ENCODE measurements around the gene SCGB3A1.

Gene SCGB3A1, protein sequence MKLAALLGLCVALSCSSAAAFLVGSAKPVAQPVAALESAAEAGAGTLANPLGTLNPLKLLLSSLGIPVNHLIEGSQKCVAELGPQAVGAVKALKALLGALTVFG

DNA sequence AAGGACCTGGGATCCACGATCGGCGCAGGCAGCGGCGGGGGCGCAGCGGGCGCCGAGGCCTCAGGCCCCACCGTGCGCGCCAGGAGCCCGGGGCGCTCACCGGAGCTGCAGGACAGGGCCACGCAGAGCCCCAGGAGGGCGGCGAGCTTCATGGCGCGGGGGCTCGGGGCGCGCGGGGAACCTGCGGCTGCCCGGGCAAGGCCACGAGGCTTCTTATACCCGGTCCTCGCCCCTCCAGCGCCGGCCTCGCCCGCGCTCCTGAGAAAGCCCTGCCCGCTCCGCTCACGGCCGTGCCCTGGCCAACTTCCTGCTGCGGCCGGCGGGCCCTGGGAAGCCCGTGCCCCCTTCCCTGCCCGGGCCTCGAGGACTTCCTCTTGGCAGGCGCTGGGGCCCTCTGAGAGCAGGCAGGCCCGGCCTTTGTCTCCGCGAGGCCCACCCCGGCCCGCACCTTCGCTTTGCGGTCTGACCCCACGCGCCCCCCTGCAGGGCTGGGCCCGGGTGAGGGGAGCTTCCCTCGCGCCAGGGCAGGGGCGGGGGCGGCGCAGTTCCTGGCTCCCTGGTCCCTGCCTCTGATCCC, at the start of gene SCGB3A1:
Gene SCGB3A1, minus strand, starts transcription at position 189 of the 577 bp plus-strand sequence. Its CDS starts 37 bp downstream, at position 152.
- TF ChIP-seq, protein P1, sequence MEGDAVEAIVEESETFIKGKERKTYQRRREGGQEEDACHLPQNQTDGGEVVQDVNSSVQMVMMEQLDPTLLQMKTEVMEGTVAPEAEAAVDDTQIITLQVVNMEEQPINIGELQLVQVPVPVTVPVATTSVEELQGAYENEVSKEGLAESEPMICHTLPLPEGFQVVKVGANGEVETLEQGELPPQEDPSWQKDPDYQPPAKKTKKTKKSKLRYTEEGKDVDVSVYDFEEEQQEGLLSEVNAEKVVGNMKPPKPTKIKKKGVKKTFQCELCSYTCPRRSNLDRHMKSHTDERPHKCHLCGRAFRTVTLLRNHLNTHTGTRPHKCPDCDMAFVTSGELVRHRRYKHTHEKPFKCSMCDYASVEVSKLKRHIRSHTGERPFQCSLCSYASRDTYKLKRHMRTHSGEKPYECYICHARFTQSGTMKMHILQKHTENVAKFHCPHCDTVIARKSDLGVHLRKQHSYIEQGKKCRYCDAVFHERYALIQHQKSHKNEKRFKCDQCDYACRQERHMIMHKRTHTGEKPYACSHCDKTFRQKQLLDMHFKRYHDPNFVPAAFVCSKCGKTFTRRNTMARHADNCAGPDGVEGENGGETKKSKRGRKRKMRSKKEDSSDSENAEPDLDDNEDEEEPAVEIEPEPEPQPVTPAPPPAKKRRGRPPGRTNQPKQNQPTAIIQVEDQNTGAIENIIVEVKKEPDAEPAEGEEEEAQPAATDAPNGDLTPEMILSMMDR (IDR thresholded peaks at IDR 0.05; ENCODE audit: extremely low read depth, missing control alignments): no peak
- peak; percentile 17 for DNase-seq (ENCODE audit: low spot score)

GRCh38 chr5:180640611-180640860, 49.2 kb upstream of the SCGB3A1 start:
- TF ChIP-seq, protein P1 (IDR thresholded peaks at IDR 0.05; ENCODE audit: extremely low read depth, missing control alignments): no peak
- no peak for DNase-seq (ENCODE audit: low spot score)

- DNase-seq (ENCODE audit: low spot score): no peak
- TF ChIP-seq, protein P1 (IDR thresholded peaks at IDR 0.05; ENCODE audit: extremely low read depth, missing control alignments): no peak
Measured at GRCh38 chr5:180639741-180640610, 48.7 kb upstream of the SCGB3A1 start.

- no peak for DNase-seq (ENCODE audit: low spot score)
Measured at GRCh38 chr5:180639287-180639686, 48.0 kb upstream of the SCGB3A1 start.

DNA sequence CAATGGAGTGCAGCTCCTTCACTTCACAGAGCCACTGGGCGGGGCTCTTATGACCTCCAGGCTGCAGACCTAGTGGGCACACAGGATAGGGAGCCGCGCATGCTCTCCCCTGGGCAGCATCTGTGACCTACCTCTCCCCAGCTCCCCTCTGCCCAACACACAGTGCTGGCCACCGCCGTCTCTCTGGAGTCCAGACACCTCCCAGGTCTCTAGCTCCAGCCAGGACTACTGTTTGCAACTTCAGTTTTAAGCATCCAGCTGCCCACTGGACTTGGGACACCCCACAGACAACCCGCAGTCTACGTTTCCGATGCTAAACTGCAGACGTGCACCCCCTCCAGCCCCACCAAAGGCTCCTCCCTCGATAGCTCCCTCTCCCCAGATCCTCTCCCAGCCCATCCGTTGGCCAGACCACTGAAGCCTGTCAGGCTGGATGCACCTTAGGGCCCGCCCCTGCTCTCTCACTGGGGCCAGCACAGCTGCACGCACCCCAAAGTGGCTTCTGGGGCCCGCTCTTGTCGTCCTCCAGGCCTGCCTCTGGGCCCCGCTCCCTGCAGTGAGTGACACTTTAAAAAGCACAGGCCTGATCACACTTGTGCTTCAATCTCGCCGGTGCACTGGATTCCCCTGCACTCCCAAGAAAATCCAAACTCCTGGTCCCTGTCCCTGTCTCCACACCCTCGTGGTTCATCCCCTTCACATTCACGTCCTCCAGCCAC, 46.8 kb upstream of the SCGB3A1 start:
- TF ChIP-seq, protein P1 (IDR thresholded peaks at IDR 0.05; ENCODE audit: extremely low read depth, missing control alignments): no peak

More at GRCh38 chr5:180639287-180639686, 48.0 kb upstream of the SCGB3A1 start:
- TF ChIP-seq, protein P1 (IDR thresholded peaks at IDR 0.05; ENCODE audit: extremely low read depth, missing control alignments): no peak

DNA sequence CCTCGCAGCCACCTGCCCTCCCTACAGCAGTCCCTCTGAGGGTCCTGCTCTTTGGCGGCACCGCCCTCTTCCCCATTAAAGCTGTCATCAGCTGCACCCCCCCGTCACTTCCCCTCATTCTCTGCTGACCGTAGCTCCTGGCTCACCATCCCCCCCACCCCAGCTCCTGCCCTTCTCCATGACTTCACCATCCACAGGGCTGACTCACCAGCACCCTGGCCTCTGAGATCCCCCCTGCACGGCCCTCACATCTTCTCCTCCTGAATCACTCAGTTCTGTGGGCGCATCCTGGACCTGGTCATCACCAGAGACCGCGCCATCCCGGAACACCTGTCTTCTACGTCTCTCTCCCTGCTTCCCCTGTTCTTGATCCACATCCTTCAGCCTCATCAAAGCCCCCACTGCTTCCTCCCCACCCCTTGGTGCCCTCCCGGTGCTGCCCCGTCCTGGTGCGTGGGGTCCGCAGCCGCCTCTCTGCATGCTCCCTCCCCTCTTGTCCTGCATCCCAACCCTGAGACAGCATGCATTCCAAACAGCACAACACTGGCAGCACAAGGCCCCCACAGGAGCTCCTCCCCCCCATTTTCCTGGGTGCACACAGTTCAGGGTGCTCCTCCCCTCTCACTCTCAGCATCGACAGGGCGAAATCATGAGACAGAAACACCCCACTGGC, 45.2 kb upstream of the SCGB3A1 start:
- DNase-seq (ENCODE audit: low spot score): no peak

More for the DNA sequence above, 46.8 kb upstream of the SCGB3A1 start:
- no peak for DNase-seq (ENCODE audit: low spot score)

More for the DNA sequence above, 45.2 kb upstream of the SCGB3A1 start:
- TF ChIP-seq, protein P1 (IDR thresholded peaks at IDR 0.05; ENCODE audit: extremely low read depth, missing control alignments): no peak
